Colonic mucosa (tissue), 4 donors: ENCODE data around the gene TMEM176B. TPM values are rescaled to one million over a fixed set of nuclear protein-coding genes. Genes with fewer than 3 reads are reported as not detected.

Experiments
- DNase-seq: peaks from one replicate; pipeline ENCODE4 v3.0.0-alpha.2; 2020
- H3K27ac ChIP-seq: fragments of 200-600 bp; one replicate; pipeline ENCODE4 v1.8.0; 2021
- H3K27me3 ChIP-seq: fragments of 200-600 bp; one replicate; pipeline ENCODE4 v1.8.0; 2021
- H3K36me3 ChIP-seq: fragments of 200-600 bp; one replicate; pipeline ENCODE4 v1.8.0; 2021
- H3K4me1 ChIP-seq: fragments of 200-600 bp; one replicate; pipeline ENCODE4 v1.8.0; 2021; ENCODE audit warnings: mild to moderate bottlenecking
- H3K4me3 ChIP-seq: fragments of 200-600 bp; one replicate; pipeline ENCODE4 v1.8.0; 2021
- H3K9ac ChIP-seq, 2 donors: one replicate each; pipeline ENCODE4 v1.7.0; 2013; ENCODE audit warnings: control low read depth in 2 of 2, low read depth in 2 of 2, low read length in 2 of 2
- H3K9me3 ChIP-seq: fragments of 200-600 bp; one replicate; pipeline ENCODE4 v1.8.0; 2021
- CTCF ChIP-seq: fragments of 200-600 bp; IDR thresholded peaks from one replicate; pipeline ENCODE4 v1.8.0; 2022; ENCODE audit warnings: antibody characterized with exemption, mild to moderate bottlenecking
- intact Hi-C: fragments of 100-400 bp; cut with DNase I; formaldehyde crosslinking; loops from one replicate; pipeline ENCODE4 v1.14.1; 2022
- total RNA-seq, 2 donors: library from RNA; stranded (reverse); fragmentation: NEBNext Ultra II Directional in 1 of 2; extraction: Animal tissue kit (Norgen Biotek cat#: 25700) in 1 of 2; gene quantifications; one replicate each; pipeline ENCODE4 v1.2.1, GENCODE V29; 2021
- donor health status: healthy.
- donor health status: DM: no; HTN: no; CAD: no.
- donor health status: DM: no; HTN: no; CAD: no.

Gene TMEM176B
- total RNA-seq, 2 donors from 2014 or later, result 154 to 256 TPM

GRCh38 chr7:150846291-150847115 lies 46.3 kb upstream of the TMEM176B start:
- no peaks in the 10 kb centered on the region for H3K9me3 ChIP-seq
- H3K27ac ChIP-seq, result no peak overlapping the region
- intact Hi-C loops, result no loop called here
- no peak overlapping the region for H3K4me3 ChIP-seq
- no peaks in the 10 kb centered on the region for H3K27me3 ChIP-seq
- H3K4me1 ChIP-seq, result no peaks in the 10 kb centered on the region
- no peaks in the 10 kb centered on the region for H3K36me3 ChIP-seq
- H3K9ac ChIP-seq, result no peak overlapping the region
- no peak for TF ChIP-seq CTCF
- no peak for DNase-seq

- Histone ChIP-seq H3K4me1 (no peaks in the 10 kb centered on the region), H3K27ac (no peak overlapping the region), H3K9me3 (no peaks in the 10 kb centered on the region), H3K36me3 (no peaks in the 10 kb centered on the region), H3K27me3 (no peaks in the 10 kb centered on the region), H3K9ac (no peak overlapping the region), H3K4me3 (no peak overlapping the region)
- no peak for TF ChIP-seq CTCF
- no peak for DNase-seq
- intact Hi-C loops, result no loop called here
Observed at GRCh38 chr7:150845421-150845861, 45.3 kb upstream of the TMEM176B start.

- intact Hi-C loops, result no loop called here
- Histone ChIP-seq H3K27ac (no peak overlapping the region), H3K9ac (no peak overlapping the region), H3K36me3 (no peaks in the 10 kb centered on the region), H3K4me3 (no peak overlapping the region), H3K9me3 (no peaks in the 10 kb centered on the region), H3K27me3 (no peaks in the 10 kb centered on the region), H3K4me1 (no peaks in the 10 kb centered on the region)
- no peak for DNase-seq
- TF ChIP-seq CTCF, result no peak
Observed at GRCh38 chr7:150842716-150843115, 42.6 kb upstream of the TMEM176B start.

GRCh38 chr7:150842018-150842417 lies 41.9 kb upstream of the TMEM176B start:
- Histone ChIP-seq H3K27ac (no peak overlapping the region), H3K4me1 (no peaks in the 10 kb centered on the region), H3K4me3 (no peak overlapping the region), H3K36me3 (no peaks in the 10 kb centered on the region), H3K9me3 (no peaks in the 10 kb centered on the region), H3K27me3 (no peaks in the 10 kb centered on the region), H3K9ac (no peak overlapping the region)
- no peak for TF ChIP-seq CTCF
- intact Hi-C loops, result no loop called here
- DNase-seq, result no peak

GRCh38 chr7:150838965-150839650 lies 38.9 kb upstream of the TMEM176B start:
- Histone ChIP-seq H3K27ac (no peak overlapping the region), H3K4me3 (no peak overlapping the region)

More at GRCh38 chr7:150838965-150839650, 38.9 kb upstream of the TMEM176B start:
- no peak overlapping the region for H3K9ac ChIP-seq
- H3K4me1 ChIP-seq, result no peaks in the 10 kb centered on the region
- intact Hi-C loops, result no loop called here
- DNase-seq, result no peak
- TF ChIP-seq CTCF, result no peak
- no peaks in the 10 kb centered on the region for H3K36me3 ChIP-seq
- no peaks in the 10 kb centered on the region for H3K9me3 ChIP-seq
- no peaks in the 10 kb centered on the region for H3K27me3 ChIP-seq
